ENCODE results near the gene PNLIPRP3. TPM values are rescaled to one million over a fixed set of nuclear protein-coding genes. Genes with fewer than 3 reads are reported as not detected.
A peak's percentile ranks its signal among the peaks of the same experiment; 100 is the strongest.
"Not testable (repeated sequence)": the region's sequence is repeated elsewhere in the genome, so short reads cannot be mapped to it uniquely, and the experiment has no call there.

The PNLIPRP3 gene
- not detected in 3 replicates for total RNA-seq

DNA sequence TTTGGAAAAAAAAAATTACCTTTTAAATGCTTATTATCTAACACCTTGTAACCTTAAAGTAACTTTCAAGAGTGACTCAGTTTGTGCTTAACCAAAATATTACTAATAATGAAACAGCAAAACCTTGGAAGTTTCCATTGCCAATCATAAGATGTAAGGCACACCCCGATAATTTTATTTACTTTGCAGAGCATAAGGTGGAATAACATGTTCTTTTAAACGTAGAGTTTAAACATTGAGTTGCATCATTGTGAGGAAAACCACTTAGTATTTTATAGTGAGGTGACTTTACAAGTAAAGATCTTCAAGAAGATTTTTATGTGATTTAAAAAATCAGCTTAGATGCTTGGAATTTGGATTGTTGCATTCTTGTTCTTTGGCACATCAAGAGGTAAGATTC lies at the start of gene PNLIPRP3:
TSS of gene PNLIPRP3 (plus strand) at position 177 of the 400 bp plus-strand sequence. CDS start at position 343, 166 bp downstream.
- Mint-ChIP-seq H3K27me3 (ENCODE audit: low read depth) (peaks cover 3% of the 10 kb centered on the region), H3K27ac (no peak within 1 kb of the TSS), H3K4me3 (no peak within 1 kb of the TSS), H3K36me3 (no peaks in the 10 kb centered on the region), H3K4me1 (peaks cover 3% of the 10 kb centered on the region), H3K9me3 (no peaks in the 10 kb centered on the region)
- DNase-seq (ENCODE audit: low spot score in 2 of 2, unreplicated experiment in 2 of 2): no peak
- TF ChIP-seq, protein P1, sequence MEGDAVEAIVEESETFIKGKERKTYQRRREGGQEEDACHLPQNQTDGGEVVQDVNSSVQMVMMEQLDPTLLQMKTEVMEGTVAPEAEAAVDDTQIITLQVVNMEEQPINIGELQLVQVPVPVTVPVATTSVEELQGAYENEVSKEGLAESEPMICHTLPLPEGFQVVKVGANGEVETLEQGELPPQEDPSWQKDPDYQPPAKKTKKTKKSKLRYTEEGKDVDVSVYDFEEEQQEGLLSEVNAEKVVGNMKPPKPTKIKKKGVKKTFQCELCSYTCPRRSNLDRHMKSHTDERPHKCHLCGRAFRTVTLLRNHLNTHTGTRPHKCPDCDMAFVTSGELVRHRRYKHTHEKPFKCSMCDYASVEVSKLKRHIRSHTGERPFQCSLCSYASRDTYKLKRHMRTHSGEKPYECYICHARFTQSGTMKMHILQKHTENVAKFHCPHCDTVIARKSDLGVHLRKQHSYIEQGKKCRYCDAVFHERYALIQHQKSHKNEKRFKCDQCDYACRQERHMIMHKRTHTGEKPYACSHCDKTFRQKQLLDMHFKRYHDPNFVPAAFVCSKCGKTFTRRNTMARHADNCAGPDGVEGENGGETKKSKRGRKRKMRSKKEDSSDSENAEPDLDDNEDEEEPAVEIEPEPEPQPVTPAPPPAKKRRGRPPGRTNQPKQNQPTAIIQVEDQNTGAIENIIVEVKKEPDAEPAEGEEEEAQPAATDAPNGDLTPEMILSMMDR (IDR thresholded peaks at IDR 0.05; ENCODE audit: unreplicated experiment): no peak

DNA sequence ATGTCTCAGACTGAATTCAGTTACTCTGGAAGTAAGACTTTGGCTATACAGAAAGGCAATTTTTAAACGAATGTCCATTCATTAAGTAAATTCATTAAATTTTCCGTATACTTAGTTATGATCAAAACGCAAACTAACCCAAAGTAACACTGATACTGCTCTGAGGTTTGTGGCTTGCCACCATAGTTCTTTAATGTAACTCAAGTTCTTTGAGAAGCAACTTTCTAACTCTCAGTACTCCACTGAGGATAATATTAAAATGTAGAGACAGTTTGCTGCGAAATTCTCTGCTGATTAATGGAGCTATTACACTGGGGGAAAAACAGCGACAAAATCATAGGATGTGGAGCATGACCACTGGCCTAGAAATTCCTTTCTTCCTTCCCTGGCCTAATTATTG lies 45.4 kb upstream of the PNLIPRP3 start:
- Mint-ChIP-seq H3K4me1 (peaks cover 15% of the 10 kb centered on the region), H3K9me3 (no peaks in the 10 kb centered on the region), H3K36me3 (no peaks in the 10 kb centered on the region), H3K4me3 (no peak overlapping the region), H3K27ac (no peak overlapping the region), H3K27me3 (ENCODE audit: low read depth) (peaks cover 3% of the 10 kb centered on the region)
- TF ChIP-seq, protein P1 (IDR thresholded peaks at IDR 0.05; ENCODE audit: unreplicated experiment): no peak
- DNase-seq (ENCODE audit: low spot score in 2 of 2, unreplicated experiment in 2 of 2): no peak

GRCh38 chr10:116385311-116385710 lies 42.3 kb upstream of the PNLIPRP3 start:
- TF ChIP-seq, protein P1 (IDR thresholded peaks at IDR 0.05; ENCODE audit: unreplicated experiment): no peak
- Mint-ChIP-seq H3K4me1 (peaks cover 15% of the 10 kb centered on the region), H3K27me3 (ENCODE audit: low read depth) (peaks cover 14% of the 10 kb centered on the region), H3K36me3 (no peaks in the 10 kb centered on the region), H3K9me3 (no peaks in the 10 kb centered on the region), H3K4me3 (no peak overlapping the region), H3K27ac (no peak overlapping the region)
- no peak for DNase-seq (ENCODE audit: low spot score in 2 of 2, unreplicated experiment in 2 of 2)

GRCh38 chr10:116385994-116386809 lies 41.4 kb upstream of the PNLIPRP3 start:
- H3K4me1 Mint-ChIP-seq: peaks cover 15% of the 10 kb centered on the region
- no peak for DNase-seq (ENCODE audit: low spot score in 2 of 2, unreplicated experiment in 2 of 2)
- TF ChIP-seq, protein P1 (IDR thresholded peaks at IDR 0.05; ENCODE audit: unreplicated experiment): peak; percentile 76
- H3K4me3 Mint-ChIP-seq: no peak overlapping the region
- H3K36me3 Mint-ChIP-seq: no peaks in the 10 kb centered on the region
- no peaks in the 10 kb centered on the region for H3K9me3 Mint-ChIP-seq
- no peak overlapping the region for H3K27ac Mint-ChIP-seq
- H3K27me3 Mint-ChIP-seq (ENCODE audit: low read depth): peaks cover 22% of the 10 kb centered on the region

DNA sequence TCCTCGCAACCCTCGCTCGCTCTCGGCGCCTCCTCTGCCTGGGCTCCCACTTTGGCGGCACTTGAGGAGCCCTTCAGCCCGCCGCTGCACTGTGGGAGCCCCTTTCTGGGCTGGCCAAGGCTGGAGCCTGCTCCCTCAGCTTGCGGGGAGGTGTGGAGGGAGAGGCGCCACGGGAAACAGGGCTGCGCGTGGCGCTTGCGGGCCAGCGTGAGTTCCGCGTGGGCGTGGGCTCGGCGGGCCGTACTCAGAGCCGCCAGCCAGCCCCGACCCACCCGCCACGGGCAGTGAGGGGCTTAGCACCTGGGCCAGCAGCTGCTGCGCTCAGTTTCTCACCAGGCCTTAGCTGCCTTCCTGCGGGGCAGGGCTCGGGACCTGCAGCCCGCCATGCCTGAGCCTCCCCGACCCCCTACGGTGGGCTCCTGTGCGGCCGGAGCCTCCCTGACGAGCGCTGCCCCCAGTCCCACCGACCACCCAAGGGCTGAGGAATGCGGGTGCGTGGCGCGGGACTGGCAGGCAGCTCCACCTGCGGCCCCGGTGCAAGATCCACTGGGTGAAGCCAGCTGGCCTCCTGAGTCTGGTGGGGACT lies 34.3 kb upstream of the PNLIPRP3 start:
- H3K4me1 Mint-ChIP-seq; H3K4me3 Mint-ChIP-seq; DNase-seq (ENCODE audit: low spot score in 2 of 2, unreplicated experiment in 2 of 2); H3K27ac Mint-ChIP-seq; H3K36me3 Mint-ChIP-seq: not testable (repeated sequence)
- H3K9me3 Mint-ChIP-seq: peaks cover 14% of the 10 kb centered on the region
- H3K27me3 Mint-ChIP-seq (ENCODE audit: low read depth): peaks cover 28% of the 10 kb centered on the region

Measured in mesothelial cell of epicardium (in vitro differentiated cells).